ENCODE data around the gene FZR1. TPM values are rescaled to one million over a fixed set of nuclear protein-coding genes. Genes with fewer than 3 reads are reported as not detected.
A peak's percentile ranks its signal among the peaks of the same experiment; 100 is the strongest.

FZR1 gene
- total and polyA plus RNA-seq, 2 of the 8 experiments (the other 6 are each of a cell fraction or from before 2014, with no cell fraction given), result 21.6 to 35.5 TPM

DNA sequence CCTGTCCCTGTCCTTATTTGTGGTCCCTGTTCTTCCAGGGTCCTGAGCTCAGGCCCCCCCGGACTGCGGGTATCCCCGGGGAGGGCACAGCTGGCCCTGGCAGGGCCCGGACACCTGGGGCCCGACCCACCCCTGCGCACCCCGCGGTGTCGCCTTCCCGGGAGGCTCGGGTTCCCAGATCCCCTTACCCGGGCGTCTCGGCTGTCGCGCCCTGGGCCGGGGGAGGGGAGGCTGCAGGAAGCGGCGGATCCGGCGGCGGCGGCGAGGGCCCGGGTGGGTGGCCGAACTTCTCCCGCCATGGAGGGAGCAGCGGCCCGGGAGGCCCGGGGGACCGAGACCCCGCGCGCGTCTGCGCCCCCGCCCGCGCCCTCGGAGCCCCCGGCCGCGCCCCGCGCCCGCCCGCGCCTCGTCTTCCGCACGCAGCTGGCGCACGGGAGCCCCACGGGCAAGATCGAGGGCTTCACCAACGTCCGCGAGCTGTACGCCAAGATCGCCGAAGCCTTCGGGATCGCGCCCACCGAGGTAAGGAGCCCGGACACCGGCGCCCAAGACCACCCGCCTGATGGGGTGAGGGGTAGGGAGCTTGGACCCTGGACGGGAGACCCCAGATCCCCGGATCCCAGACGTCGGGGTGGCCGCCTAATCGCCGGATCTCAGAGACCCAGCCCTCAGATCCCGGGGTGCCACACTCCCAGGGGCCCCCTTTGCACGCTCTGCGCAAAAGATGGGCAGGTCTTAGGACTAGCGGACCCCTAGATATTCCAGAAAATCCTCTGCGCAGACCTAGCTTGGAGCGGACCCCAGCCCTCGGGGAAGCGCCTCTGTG, 79.4 kb downstream of the FZR1 start, which contains the start of gene GIPC3:
GIPC3 (plus strand) TSS at position 178 of the 826 bp plus-strand sequence; CDS start at position 298, 120 bp downstream.
- Histone ChIP-seq H2BK15ac (ENCODE audit: low read length) (no peak within 1 kb of the TSS), H3K27ac (ENCODE audit: low read depth, low read length) (no peak within 1 kb of the TSS), H2AFZ (ENCODE audit: low read length) (peak within 1 kb of the TSS; percentile 1; the same call in 1 of the 2 replicates), H4K5ac (ENCODE audit: insufficient read length, low read depth, low read length) (no peak within 1 kb of the TSS), H3K79me1 (ENCODE audit: low read depth, low read length) (no peaks in the 10 kb centered on the region), H3K4me3 (ENCODE audit: extremely low read depth in 1 of 4, insufficient read depth in 2 of 4, low read depth in 3 of 4, low read length in 4 of 4) (peak within 1 kb of the TSS; percentile 27 to 63 (median 34); a peak in 7 of 8 replicates), H3K4me1 (replicated peaks in 1 of 4; ENCODE audit: control insufficient read depth in 3 of 4, insufficient read depth in 4 of 4, low read length in 3 of 4) (peaks cover 0 to 4% (median 0%) of the 10 kb centered on the region in 4 experiments; a peak in 3 of 7 replicates), H2BK5ac (ENCODE audit: low read depth, low read length) (no peak within 1 kb of the TSS), H3K9me3 (ENCODE audit: insufficient read depth in 2 of 2, low read depth in 1 of 2, low read length in 1 of 2) (peaks cover 0 to 6% of the 10 kb centered on the region in 2 experiments; a peak in 1 of 4 replicates), H2BK20ac (ENCODE audit: low read length) (no peak within 1 kb of the TSS), H3K56ac (replicated peaks; ENCODE audit: insufficient read length, low read depth, low read length) (peak within 1 kb of the TSS; percentile 25), H4K91ac (replicated peaks; ENCODE audit: insufficient read length, low read length) (no peak within 1 kb of the TSS), H3K4ac (replicated peaks; ENCODE audit: insufficient read length, low read depth, low read length) (no peak within 1 kb of the TSS), H3K23ac (ENCODE audit: insufficient read length) (no peak within 1 kb of the TSS), H4K20me1 (replicated peaks in 1 of 2; ENCODE audit: control insufficient read depth in 1 of 2, insufficient read depth in 2 of 2, low read length in 2 of 2) (no peaks in the 10 kb centered on the region), H2BK120ac (replicated peaks; ENCODE audit: low read depth, low read length) (no peak within 1 kb of the TSS), H3K18ac (ENCODE audit: extremely low read depth, low read length) (peak within 1 kb of the TSS; percentile 19; the same call in 1 of the 2 replicates), H2AK5ac (ENCODE audit: low read depth, low read length) (no peak within 1 kb of the TSS), H3K27me3 (replicated peaks in 1 of 4; ENCODE audit: control insufficient read depth in 3 of 4, extremely low read depth in 1 of 4, insufficient read depth in 3 of 4, low read length in 3 of 4) (peaks cover 11 to 21% (median 14%) of the 10 kb centered on the region in 4 experiments; a peak in 6 of 7 replicates), H4K8ac (ENCODE audit: extremely low read depth, insufficient read depth, low read length) (peak within 1 kb of the TSS; percentile 68), H3K23me2 (ENCODE audit: low read depth, low read length) (peaks cover 5% of the 10 kb centered on the region; the same call in 1 of the 2 replicates), H3K4me2 (ENCODE audit: insufficient read depth in 1 of 2, low read depth in 2 of 2, low read length in 2 of 2) (peak within 1 kb of the TSS; percentile 68 to 86; a peak in 3 of 4 replicates), H2BK12ac (ENCODE audit: low read depth, low read length) (no peak within 1 kb of the TSS), H3K79me2 (ENCODE audit: control insufficient read depth in 1 of 2, insufficient read depth in 2 of 2, low read length in 2 of 2) (no peaks in the 10 kb centered on the region), H3K36me3 (ENCODE audit: control insufficient read depth in 2 of 4, insufficient read depth in 4 of 4, low read length in 3 of 4) (no peaks in the 10 kb centered on the region), H3K9ac (replicated peaks in 1 of 4; ENCODE audit: extremely low read depth in 1 of 4, low read depth in 3 of 4, low read length in 3 of 4) (no peak within 1 kb of the TSS), H3K14ac (ENCODE audit: insufficient read length) (no peak within 1 kb of the TSS)
- WGBS, 2 experiments (ENCODE audit: extremely low coverage in 1 of 2, insufficient coverage in 1 of 2, insufficient read length in 1 of 2, insufficient replicate concordance in 2 of 2, low coverage in 1 of 2, low lambda C conversion rate in 2 of 2, missing lambda C conversion rate in 1 of 2), result 30% methylated on average over 22 of the region's 84 CpGs; no CpG with 5 or more reads in 1 of the 2 experiments
- POLR2A ChIA-PET (ENCODE audit: partially characterized antibody), result interaction anchor here (1.2 to 1.6 kb wide), 2 partner anchors 7 to 18 kb away, joined by 3 to 7 read pairs; no protein-coding TSS in a partner anchor
- no peak for FAIRE-seq
- CTCF ChIA-PET (ENCODE audit: partially characterized antibody), result interaction anchor here (0.7 to 4.7 kb wide), 24 partner anchors 10 to 247 kb away, joined by 3 to 38 read pairs (median 4); partner anchors contain the start of genes MFSD12 and TJP3
- peak; percentile 43 for TF ChIP-seq RNF2 (IDR thresholded peaks at IDR 0.05; ENCODE audit: borderline replicate concordance, low read depth, low read length, missing control alignments, poor library complexity, severe bottlenecking)
- TF ChIP-seq SAP30 (IDR thresholded peaks at IDR 0.05; ENCODE audit: insufficient read depth, insufficient replicate concordance, low read length), result no peak
- TF ChIP-seq JUND (IDR thresholded peaks at IDR 0.05; ENCODE audit: low read length), result no peak
- 0 out of 4 replicates have a peak, but pooled peaks of 1 of the 2 experiments have one; percentile 29 for TF ChIP-seq HDAC2 (IDR thresholded peaks at IDR 0.05; ENCODE audit: borderline replicate concordance in 1 of 2, low read depth in 2 of 2, low read length in 2 of 2)
- TF ChIP-seq EZH2 (IDR thresholded peaks at IDR 0.05; ENCODE audit: low read depth, low read length, severe bottlenecking), result peak; percentile 33
- TF ChIP-seq KDM1A (IDR thresholded peaks at IDR 0.05; ENCODE audit: borderline replicate concordance, low read length), result no peak
- peak; percentile 62 for TF ChIP-seq KDM4A (IDR thresholded peaks at IDR 0.05; ENCODE audit: low read depth, low read length, severe bottlenecking)
- peak in 1 of 2 experiments; percentile 70 for DNase-seq (ENCODE audit: low read depth in 1 of 2, low spot score in 2 of 2)
